Measurements from ENCODE around the gene LSG1.

DNA sequence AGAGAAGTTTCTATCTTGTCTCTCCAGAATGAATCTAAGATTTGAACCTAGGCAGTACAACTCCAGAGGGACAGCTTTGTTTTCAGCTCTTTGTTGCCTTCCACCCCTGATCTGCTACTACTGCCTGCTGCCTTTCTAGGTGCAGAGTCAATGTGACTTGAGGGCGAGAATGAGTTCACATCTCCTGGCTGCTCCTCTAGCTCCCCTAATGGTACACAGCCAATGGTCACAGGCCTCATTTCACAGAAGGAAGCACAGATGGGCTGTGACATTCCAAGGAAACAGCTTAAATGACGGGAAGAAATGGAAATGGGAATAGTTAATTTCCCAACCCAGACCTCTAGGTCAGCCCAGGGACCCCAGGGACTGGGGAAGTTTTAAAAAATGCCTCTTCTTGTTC lies 46.1 kb upstream of the LSG1 start:
- no peak for TF ChIP-seq CTCF (IDR thresholded peaks at IDR 0.05)
- no peak for TF ChIP-seq POLR2A (IDR thresholded peaks at IDR 0.05)
